GM13976 (cell line): ENCODE results near the gene CALHM5.
A peak's percentile ranks its signal among the peaks of the same experiment; 100 is the strongest.

Source experiments
- DNase-seq: peaks from one replicate; pipeline ENCODE4 v3.0.0; 2012; ENCODE audit warnings: low spot score
- CTCF ChIP-seq: IDR thresholded peaks from 2 replicates; pipeline ENCODE4 v1.5.1; 2012; ENCODE audit warnings: borderline replicate concordance, mild to moderate bottlenecking; ENCODE audit not compliant: insufficient read depth; ENCODE audit errors: extremely low read depth, missing control alignments, control extremely low read depth
- in situ Hi-C: fragments of 300-500 bp; cut with MboI; formaldehyde crosslinking; loops from one replicate; pipeline ENCODE4 v1.12.0; 2022; ENCODE audit warnings: low sequenced_read_pairs, mixed read lengths, inconsistent platforms; ENCODE audit not compliant: unreplicated experiment

Gene CALHM5

GRCh38 chr6:116528780-116529179 is 17.3 kb downstream of the CALHM5 start:
- in situ Hi-C loops = no loop called here
- DNase-seq = no peak
- no peak for TF ChIP-seq CTCF

DNA sequence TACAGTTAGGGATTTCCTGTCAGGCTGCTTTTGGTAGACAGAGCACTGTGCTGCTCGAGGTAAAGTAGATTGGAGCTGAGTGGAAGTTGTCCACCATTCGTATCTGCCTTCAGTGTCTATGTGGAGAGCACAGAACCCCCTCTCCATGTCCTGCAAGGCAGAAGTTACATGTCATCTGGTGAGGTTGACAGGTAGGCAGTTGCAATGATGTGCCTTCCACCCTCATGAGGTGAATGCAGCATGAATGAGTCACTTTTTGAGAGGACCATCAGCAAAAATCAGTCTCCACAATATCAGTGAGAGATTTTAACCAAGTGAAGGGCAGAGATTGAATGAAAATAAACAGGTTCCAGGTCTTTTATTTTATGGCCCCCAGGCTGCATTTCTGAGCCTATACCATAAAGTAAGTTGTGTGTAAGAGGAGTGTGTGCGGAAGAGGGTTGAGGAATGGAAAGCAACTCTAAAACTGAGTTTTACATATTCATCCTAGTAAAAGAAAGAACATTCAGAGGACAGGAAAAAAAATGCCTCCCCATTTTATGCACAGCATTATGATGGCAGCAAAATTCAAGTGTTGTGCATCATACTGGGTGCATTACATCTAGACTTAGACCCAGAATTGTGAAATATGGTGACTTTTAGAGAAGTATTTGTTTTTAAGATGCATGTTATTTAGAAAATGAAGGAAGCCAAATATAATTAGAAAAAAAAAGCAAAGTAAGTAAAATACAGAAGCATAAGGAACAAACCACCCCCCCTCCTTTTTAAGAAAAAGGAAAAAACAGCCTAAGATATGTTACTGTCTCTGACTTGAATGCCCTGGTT is 18.2 kb downstream of the CALHM5 start:
- DNase-seq = no peak
- in situ Hi-C loops = no loop called here
- TF ChIP-seq CTCF = no peak

DNA sequence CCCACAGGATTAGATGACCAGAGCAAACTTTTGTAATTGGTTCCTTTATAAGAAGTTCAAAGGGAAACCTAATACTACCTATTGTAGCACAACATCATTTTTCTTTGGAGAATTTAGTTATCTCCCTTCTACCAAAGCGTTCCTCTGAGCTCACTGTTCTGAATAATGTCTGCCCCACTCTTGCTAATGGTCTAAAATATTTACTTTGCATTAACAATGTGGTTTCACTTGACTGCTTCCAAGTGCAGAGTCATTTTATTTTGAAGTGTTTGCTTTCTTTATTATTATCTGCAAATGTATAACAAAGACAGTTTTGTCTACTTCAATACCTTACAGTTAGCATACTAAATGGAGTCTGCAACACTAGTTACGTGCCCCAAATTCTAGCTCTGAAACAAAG is 19.0 kb downstream of the CALHM5 start:
- in situ Hi-C loops = no loop called here
- TF ChIP-seq CTCF = no peak
- no peak for DNase-seq

DNA sequence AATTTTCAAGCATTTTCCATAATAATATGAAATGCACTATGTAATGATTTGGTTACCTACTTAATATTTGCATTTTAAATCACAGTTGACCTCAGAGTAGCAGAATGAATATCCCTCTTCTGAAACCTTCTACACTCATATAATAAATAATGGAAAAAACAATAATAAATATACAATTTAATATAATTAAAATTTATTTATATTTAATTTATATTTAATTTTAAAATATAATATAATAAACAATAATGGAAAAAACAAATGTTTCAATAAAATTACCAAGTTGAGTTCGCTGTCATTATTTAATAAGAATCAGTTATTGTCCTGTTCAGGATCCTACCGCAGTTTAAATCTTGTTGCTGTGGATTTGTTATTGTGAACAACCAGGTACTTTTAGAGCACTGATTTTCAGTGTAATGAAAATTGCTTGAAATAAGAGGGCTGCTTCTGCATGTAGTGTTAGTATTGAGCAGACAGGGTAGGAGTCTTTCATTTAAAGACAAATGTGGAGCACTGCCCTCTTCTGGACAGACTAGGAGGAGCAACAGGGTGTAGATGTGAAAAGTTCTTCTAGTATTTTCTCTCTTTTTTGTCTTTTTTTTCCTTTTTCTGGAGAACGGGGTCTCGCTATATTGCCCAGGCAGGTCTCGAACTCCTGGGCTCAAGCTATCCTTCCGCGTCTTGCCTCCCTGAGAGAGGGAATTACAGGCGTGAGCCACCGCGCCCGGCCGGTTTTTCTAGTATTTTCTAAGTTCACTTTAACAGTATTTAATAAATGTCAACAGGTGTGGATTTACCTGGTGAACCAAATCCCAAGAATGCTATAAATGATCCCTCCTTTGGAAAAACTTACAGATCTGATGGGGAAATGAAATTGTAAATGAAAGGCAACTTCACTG is 20.5 kb downstream of the CALHM5 start:
- in situ Hi-C loops = no loop called here
- peak; percentile 54 for DNase-seq
- TF ChIP-seq CTCF = peak; percentile 81

GRCh38 chr6:116533233-116533957 is 22.0 kb downstream of the CALHM5 start:
- no peak for DNase-seq
- TF ChIP-seq CTCF = no peak
- in situ Hi-C loops = no loop called here

GRCh38 chr6:116535109-116535508 is 23.7 kb downstream of the CALHM5 start:
- no peak for DNase-seq
- in situ Hi-C loops = no loop called here
- no peak for TF ChIP-seq CTCF
